ENCODE results near the gene PRR19.
"Not testable (repeated sequence)": the region's sequence is repeated elsewhere in the genome, so short reads cannot be mapped to it uniquely, and the experiment has no call there.

The PRR19 gene

DNA sequence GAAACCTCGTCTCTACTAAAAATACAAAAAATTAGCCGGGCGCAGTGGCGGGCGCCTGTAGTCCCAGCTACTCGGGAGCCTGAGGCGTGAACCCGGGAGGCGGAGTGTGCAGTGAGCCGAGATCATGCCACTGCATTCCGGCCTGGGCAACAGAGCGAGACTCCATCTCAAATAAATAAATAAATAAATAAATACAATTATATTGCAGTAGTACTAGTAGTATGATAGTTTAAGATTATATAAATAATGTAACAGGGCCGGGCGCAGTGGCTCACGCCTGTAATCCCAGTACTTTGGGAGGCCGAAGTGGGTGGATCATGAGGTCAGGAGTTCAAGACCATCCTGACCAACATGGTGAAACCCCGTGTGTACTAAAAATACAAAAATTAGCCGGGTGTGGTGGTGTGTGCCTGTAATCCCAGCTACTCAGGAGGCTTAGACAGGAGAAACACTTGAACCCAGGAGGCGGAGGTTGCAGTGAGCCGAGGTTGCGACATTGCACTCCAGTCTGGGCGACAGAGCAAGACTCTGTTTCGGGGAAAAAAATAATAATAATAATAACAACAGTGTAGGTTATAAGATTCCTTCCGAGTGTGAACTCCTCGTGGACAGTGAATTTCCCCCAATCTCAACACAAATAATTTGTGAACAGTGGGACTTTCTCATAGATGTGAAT is 34.9 kb upstream of the PRR19 start:
- not testable (repeated sequence) for H3K27me3 ChIP-seq (replicated peaks; ENCODE audit: control insufficient read depth, insufficient read depth, low read length); DNase-seq (ENCODE audit: low read depth); H3K9me3 ChIP-seq (ENCODE audit: control insufficient read depth, low read length); H3K36me3 ChIP-seq (ENCODE audit: control insufficient read depth, insufficient read depth, low read length, severe bottlenecking)
- Histone ChIP-seq H3K4me3 (ENCODE audit: low read length) (peak overlapping the region; percentile 96), H3K4me1 (ENCODE audit: control insufficient read depth, insufficient read depth, low read length) (peaks cover 26% of the 10 kb centered on the region), H3K9ac (ENCODE audit: low read length) (peak overlapping the region; percentile 97)

DNA sequence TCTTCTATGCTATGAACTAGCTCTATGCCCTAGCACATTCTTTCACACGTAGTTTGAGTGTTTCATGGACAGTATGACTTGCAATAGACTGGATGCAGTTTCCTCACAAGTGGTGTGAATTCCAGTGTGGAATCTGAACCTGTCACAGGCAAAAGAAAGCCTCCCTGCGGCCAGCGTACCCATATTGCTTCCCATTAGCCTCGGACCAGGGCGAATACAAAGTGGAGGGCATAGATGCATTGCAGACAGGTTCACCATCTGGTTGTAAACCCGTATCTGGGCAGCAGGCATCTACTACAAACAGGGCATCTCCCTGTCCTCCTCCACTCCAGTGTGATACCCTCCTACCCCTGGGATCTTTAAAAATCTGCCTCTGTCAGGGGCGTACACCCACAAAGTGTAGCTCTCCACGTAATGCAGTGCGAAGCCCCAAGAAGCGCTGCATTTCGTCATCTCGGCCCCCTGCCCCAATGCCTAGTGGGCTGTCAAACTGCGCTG is 34.2 kb upstream of the PRR19 start:
- Histone ChIP-seq H3K27me3 (replicated peaks; ENCODE audit: control insufficient read depth, insufficient read depth, low read length) (no peaks in the 10 kb centered on the region), H3K4me3 (ENCODE audit: low read length) (peak overlapping the region; percentile 96), H3K9ac (ENCODE audit: low read length) (peak overlapping the region; percentile 97), H3K9me3 (ENCODE audit: control insufficient read depth, low read length) (no peaks in the 10 kb centered on the region), H3K4me1 (ENCODE audit: control insufficient read depth, insufficient read depth, low read length) (peaks cover 26% of the 10 kb centered on the region), H3K36me3 (ENCODE audit: control insufficient read depth, insufficient read depth, low read length, severe bottlenecking) (peaks cover 6% of the 10 kb centered on the region)
- peak; percentile 35 for DNase-seq (ENCODE audit: low read depth)

DNA sequence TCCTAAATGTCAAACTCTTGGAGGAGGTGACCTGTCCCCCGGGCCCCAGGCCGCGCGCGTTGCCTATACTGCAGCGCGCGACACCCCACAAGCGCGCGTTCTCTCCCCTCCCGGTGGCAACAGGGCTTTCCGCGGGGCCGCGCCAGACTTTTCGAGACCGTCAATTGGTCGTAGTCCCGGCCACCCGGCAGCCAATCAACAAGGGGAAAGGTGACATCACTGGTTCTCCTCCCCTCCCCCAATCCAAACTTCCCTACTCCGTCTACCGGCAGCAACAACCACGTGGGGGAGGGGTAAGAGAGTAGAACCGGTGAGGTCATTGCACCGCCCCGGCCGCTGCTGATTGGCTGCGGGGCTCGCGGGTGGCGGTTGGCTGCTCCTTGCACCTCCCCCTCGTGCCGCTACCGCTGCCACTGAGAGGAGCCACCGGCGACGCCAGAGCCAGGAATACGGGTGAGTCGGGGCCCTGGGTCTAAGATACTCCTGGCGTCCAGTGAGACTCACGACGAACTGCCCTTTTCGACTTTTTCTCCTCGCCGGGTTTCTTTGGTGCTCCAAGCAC is 33.7 kb upstream of the PRR19 start:
- Histone ChIP-seq H3K36me3 (ENCODE audit: control insufficient read depth, insufficient read depth, low read length, severe bottlenecking) (peaks cover 9% of the 10 kb centered on the region), H3K4me1 (ENCODE audit: control insufficient read depth, insufficient read depth, low read length) (peaks cover 26% of the 10 kb centered on the region), H3K9ac (ENCODE audit: low read length) (peak overlapping the region; percentile 97), H3K4me3 (ENCODE audit: low read length) (peak overlapping the region; percentile 96), H3K27me3 (replicated peaks; ENCODE audit: control insufficient read depth, insufficient read depth, low read length) (no peaks in the 10 kb centered on the region), H3K9me3 (ENCODE audit: control insufficient read depth, low read length) (no peaks in the 10 kb centered on the region)
- peak; percentile 100 for DNase-seq (ENCODE audit: low read depth)

DNA sequence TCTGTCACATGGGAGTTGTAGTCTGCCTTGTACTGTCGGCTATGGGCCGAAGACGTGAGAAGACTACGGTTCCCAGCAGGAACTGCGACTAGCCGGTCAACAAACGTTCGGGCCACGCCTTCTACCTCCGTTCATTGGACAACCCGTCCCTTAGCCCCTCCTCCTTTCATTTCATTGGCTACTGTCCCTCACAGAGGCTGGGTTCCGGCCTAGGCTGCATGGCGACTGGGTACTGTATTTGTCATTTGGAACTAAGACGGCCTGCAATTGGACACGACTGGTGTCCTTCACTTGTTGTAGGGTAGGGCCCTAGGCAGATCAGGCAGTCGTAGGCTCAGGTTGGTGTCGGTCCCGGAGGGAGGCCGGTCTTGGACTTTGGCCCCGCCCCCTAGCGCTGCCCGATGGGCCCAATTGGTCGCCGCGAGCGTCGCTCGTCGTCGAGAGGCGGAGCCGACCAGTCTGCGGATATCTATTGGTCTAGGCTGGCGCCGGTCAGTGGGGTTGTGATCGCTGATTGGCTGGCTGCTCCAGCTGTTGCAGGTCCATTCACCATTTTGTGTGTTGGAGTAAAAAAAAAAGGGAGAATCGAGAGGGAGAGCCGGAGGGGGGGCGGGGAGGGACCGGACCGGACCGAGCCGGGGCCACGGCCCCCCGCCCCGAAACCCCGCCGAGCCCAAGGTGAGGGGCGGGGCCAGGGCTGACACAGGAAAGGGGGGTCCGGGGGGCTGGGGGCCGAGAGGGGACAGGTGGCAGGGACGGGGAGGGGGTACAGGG is 33.0 kb upstream of the PRR19 start, which contains the start of gene CIC:
Gene CIC, plus strand, starts transcription at position 549 of the 774 bp plus-strand sequence. CDS start 2,532 bp downstream, outside the sequence.
- peak within 1 kb of the TSS; percentile 96 for H3K4me3 ChIP-seq (ENCODE audit: low read length)
- H3K27me3 ChIP-seq (replicated peaks; ENCODE audit: control insufficient read depth, insufficient read depth, low read length), result no peaks in the 10 kb centered on the region
- H3K9me3 ChIP-seq (ENCODE audit: control insufficient read depth, low read length), result no peaks in the 10 kb centered on the region
- H3K9ac ChIP-seq (ENCODE audit: low read length), result peak within 1 kb of the TSS; percentile 97
- peak; percentile 100 for DNase-seq (ENCODE audit: low read depth)
- H3K36me3 ChIP-seq (ENCODE audit: control insufficient read depth, insufficient read depth, low read length, severe bottlenecking), result peaks cover 15% of the 10 kb centered on the region
- H3K4me1 ChIP-seq (ENCODE audit: control insufficient read depth, insufficient read depth, low read length), result peaks cover 26% of the 10 kb centered on the region

DNA sequence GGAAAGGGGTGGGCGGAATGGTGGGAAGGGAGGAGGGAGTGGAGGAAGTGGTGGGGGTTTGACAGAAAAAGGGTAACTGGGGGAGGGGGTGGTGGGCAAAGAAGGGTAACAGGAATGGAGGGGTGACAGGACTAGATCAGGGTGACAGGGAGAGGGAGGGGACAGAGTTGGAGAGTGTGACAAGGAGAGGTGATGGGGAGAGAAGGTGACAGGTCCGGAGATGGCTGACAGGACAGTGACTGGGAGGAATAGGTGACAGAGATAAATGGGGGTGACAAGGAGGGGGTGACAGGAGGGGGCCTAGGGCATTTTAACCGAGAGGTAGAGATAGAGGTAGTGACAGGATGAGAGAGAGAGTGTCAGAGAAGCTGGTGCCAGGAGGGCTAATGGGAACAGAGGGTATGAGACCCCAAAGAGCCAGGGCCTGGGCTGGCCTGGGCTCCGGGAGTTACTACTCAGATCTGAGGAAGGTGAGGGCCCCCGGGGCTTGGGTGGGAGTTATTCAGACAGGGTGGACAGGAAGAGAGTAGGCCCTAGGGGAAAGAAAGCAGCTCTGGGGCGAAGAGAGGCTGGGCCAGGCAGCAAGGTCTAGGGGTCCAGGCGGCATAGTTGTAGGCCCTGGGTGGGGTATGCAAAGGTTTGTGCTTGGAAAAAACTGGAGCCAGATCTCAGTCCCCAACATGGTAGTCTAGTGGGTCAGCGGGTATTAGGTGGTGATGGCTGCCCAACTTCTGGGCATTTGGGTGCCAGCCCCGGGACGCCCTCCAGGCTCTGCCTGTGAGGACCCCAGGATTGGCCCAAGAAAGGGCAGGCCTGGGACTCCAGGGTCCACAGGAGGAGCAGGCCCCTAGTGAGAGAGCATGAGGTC is 32.2 kb upstream of the PRR19 start:
- peak overlapping the region; percentile 95 for H3K4me3 ChIP-seq (ENCODE audit: low read length)
- H3K4me1 ChIP-seq (ENCODE audit: control insufficient read depth, insufficient read depth, low read length), result peaks cover 26% of the 10 kb centered on the region
- no peaks in the 10 kb centered on the region for H3K9me3 ChIP-seq (ENCODE audit: control insufficient read depth, low read length)
- peak; percentile 37 for DNase-seq (ENCODE audit: low read depth)
- H3K36me3 ChIP-seq (ENCODE audit: control insufficient read depth, insufficient read depth, low read length, severe bottlenecking), result peaks cover 24% of the 10 kb centered on the region
- H3K27me3 ChIP-seq (replicated peaks; ENCODE audit: control insufficient read depth, insufficient read depth, low read length), result no peaks in the 10 kb centered on the region
- H3K9ac ChIP-seq (ENCODE audit: low read length), result peak overlapping the region; percentile 90

DNA sequence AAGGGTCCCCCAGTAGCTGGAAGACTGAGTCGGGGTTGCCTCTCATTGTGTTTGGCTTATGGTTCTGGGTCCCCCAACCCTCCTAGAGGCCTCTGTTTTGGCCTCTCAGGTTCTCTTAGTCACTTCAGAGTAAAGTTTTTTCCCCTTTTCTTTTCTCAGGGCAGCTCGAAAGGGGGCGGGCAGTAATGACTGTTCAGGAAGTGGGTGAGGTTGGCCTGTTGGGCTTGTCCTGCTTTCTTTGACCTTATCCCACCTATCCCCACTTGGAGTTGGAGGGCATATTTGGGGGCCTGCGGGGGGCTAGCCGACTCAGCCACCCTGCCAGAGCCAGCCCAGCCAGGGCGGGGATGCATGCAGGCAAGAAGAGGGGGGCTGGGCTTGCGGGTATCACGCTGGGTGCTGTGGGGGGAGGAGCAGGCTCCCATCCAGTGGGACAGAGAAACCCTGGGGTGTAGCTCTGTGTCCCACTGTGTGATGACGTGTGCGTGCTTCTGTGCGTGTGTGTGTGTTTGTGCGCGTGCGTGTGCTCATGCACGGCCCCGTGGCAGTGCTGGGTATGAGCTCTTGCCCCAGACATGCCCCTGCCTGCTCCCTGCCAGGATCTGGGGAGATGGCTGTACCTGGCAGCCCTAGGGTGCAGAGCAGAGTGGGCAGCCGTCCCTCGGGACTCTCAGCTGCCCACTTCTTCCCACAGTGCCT is 31.4 kb upstream of the PRR19 start:
- Histone ChIP-seq H3K9me3 (ENCODE audit: control insufficient read depth, low read length) (no peaks in the 10 kb centered on the region), H3K27me3 (replicated peaks; ENCODE audit: control insufficient read depth, insufficient read depth, low read length) (no peaks in the 10 kb centered on the region), H3K36me3 (ENCODE audit: control insufficient read depth, insufficient read depth, low read length, severe bottlenecking) (peaks cover 27% of the 10 kb centered on the region), H3K4me1 (ENCODE audit: control insufficient read depth, insufficient read depth, low read length) (peaks cover 26% of the 10 kb centered on the region), H3K9ac (ENCODE audit: low read length) (peak overlapping the region; percentile 90), H3K4me3 (ENCODE audit: low read length) (peak overlapping the region; percentile 95)
- DNase-seq (ENCODE audit: low read depth), result peak; percentile 64

DNA sequence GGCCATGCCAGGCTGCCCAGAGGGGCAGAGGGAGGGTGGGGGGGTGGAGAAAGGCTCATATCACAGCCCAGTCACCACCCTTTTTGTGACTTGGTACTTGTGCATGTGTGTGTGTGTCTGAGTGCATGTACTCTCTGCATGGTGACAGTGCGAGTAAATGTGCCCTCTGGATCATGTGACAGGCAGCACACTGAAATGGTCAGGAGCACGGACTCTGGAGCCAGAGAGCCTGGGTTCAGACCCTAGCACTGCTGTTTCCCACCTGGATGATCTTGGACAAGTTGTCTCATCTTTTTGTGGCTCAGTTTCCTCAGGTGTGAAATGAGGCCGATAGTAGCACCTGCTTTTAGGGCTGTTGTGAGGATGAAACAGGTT is 30.9 kb upstream of the PRR19 start:
- Histone ChIP-seq H3K9me3 (ENCODE audit: control insufficient read depth, low read length) (no peaks in the 10 kb centered on the region), H3K27me3 (replicated peaks; ENCODE audit: control insufficient read depth, insufficient read depth, low read length) (no peaks in the 10 kb centered on the region), H3K9ac (ENCODE audit: low read length) (peak overlapping the region; percentile 90), H3K4me3 (ENCODE audit: low read length) (peak overlapping the region; percentile 95), H3K4me1 (ENCODE audit: control insufficient read depth, insufficient read depth, low read length) (peaks cover 28% of the 10 kb centered on the region), H3K36me3 (ENCODE audit: control insufficient read depth, insufficient read depth, low read length, severe bottlenecking) (peaks cover 27% of the 10 kb centered on the region)
- no peak for DNase-seq (ENCODE audit: low read depth)

DNA sequence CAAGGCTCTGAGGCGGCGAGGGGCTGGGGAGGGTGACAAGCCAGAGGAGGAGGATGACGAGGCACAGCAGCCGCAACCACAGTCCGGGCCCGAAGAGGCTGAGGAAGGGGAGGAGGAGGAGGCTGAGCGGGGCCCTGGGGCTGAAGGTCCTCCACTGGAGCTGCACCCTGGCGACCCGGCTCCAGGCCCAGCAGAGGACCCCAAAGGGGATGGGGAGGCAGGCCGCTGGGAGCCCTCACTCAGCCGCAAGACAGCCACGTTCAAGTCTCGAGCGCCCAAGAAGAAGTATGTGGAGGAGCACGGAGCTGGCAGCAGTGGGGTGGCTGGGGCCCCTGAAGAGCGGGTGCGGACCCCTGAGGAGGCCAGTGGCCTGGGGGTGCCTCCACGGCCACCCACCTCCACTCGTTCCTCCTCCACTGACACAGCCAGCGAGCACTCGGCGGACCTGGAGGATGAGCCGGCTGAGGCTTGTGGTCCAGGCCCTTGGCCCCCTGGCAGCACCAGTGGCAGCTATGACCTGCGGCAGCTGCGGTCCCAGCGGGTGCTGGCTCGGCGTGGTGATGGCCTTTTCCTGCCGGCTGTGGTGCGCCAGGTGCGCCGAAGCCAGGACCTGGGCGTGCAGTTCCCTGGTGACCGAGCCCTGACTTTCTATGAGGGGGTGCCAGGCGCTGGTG is 29.9 kb upstream of the PRR19 start:
- Histone ChIP-seq H3K4me1 (ENCODE audit: control insufficient read depth, insufficient read depth, low read length) (peaks cover 32% of the 10 kb centered on the region), H3K36me3 (ENCODE audit: control insufficient read depth, insufficient read depth, low read length, severe bottlenecking) (peaks cover 27% of the 10 kb centered on the region), H3K4me3 (ENCODE audit: low read length) (no peak overlapping the region), H3K9me3 (ENCODE audit: control insufficient read depth, low read length) (no peaks in the 10 kb centered on the region), H3K9ac (ENCODE audit: low read length) (no peak overlapping the region), H3K27me3 (replicated peaks; ENCODE audit: control insufficient read depth, insufficient read depth, low read length) (no peaks in the 10 kb centered on the region)
- DNase-seq (ENCODE audit: low read depth), result no peak

DNA sequence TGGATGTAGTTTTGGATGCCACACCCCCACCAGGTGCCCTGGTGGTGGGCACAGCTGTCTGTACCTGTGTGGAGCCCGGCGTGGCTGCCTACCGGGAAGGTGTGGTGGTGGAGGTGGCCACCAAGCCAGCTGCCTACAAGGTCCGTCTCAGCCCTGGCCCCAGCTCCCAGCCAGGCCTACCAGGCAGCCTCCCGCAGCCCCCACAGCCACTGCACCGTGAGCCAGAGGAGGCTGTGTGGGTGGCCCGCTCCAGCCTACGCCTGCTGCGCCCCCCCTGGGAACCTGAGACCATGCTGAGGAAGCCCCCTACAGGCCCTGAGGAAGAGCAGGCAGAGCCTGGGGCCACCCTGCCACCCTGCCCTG is 29.4 kb upstream of the PRR19 start:
- Histone ChIP-seq H3K9ac (ENCODE audit: low read length) (no peak overlapping the region), H3K4me3 (ENCODE audit: low read length) (no peak overlapping the region), H3K36me3 (ENCODE audit: control insufficient read depth, insufficient read depth, low read length, severe bottlenecking) (peaks cover 27% of the 10 kb centered on the region), H3K4me1 (ENCODE audit: control insufficient read depth, insufficient read depth, low read length) (peaks cover 32% of the 10 kb centered on the region), H3K9me3 (ENCODE audit: control insufficient read depth, low read length) (no peaks in the 10 kb centered on the region), H3K27me3 (replicated peaks; ENCODE audit: control insufficient read depth, insufficient read depth, low read length) (no peaks in the 10 kb centered on the region)
- DNase-seq (ENCODE audit: low read depth), result no peak

DNA sequence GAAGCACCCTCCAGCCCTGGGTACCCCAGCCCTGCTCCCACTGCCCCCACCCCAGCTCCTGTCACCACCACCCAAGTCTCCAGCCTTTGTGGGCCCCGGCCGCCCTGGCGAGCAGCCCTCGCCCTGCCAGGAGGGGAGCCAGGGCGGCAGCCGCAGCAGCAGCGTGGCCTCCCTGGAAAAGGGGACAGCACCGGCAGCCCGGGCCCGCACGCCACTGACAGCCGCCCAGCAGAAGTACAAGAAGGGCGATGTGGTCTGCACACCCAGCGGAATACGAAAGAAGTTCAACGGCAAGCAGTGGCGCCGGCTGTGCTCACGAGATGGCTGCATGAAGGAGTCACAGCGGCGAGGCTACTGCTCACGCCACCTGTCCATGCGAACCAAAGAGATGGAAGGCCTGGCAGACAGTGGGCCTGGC is 28.9 kb upstream of the PRR19 start:
- Histone ChIP-seq H3K36me3 (ENCODE audit: control insufficient read depth, insufficient read depth, low read length, severe bottlenecking) (peaks cover 27% of the 10 kb centered on the region), H3K27me3 (replicated peaks; ENCODE audit: control insufficient read depth, insufficient read depth, low read length) (no peaks in the 10 kb centered on the region), H3K9ac (ENCODE audit: low read length) (no peak overlapping the region), H3K9me3 (ENCODE audit: control insufficient read depth, low read length) (no peaks in the 10 kb centered on the region), H3K4me1 (ENCODE audit: control insufficient read depth, insufficient read depth, low read length) (peaks cover 32% of the 10 kb centered on the region), H3K4me3 (ENCODE audit: low read length) (no peak overlapping the region)
- no peak for DNase-seq (ENCODE audit: low read depth)
